ENCODE measurements around the gene WDFY1.

The WDFY1 gene

GRCh38 chr2:223853425-223853837 is 91.7 kb downstream of the WDFY1 start:
- no peak for DNase-seq

DNA sequence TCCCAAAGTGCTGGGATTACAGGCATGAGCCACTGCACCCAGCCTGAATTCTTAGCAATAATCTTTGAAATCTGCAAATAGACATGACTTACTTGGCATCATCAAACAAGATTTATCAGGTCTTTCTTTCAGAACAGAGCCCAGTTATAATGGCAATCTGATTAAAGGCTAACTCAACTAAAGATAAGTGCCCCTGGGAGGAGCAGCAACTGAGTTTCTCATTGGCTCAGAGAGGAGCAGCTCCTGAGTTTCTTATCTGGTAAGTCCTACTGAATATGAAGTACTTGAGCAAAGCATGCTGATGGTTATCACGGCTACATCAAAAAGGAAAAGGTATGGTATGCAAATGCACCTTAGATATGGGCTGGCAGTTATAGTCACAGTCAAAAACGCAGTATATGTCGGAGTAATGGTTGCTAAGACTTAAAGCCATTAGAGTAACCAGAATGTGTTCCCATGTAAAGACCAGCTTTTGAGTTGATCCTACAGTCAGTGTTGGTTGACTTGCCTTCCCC is 92.8 kb downstream of the WDFY1 start:
- no peak for DNase-seq

DNA sequence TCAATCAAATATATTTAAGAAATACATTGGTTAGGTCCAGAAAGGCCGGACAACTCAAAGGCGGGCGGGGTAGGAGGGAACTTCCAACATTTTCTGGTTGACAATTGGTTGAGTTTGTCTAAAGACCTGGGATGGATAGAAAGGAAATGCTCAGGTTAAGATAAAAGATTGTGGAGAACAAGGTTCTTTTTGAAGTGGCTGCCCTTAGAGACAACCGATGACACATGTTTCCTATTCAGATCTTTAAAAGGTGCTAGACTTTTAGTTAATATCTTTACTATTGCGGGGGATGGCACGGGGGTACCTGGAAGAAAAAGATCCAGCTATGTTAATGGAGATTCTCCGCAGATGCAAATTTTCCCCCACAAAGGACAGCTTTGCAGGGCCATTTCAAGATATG is 97.7 kb downstream of the WDFY1 start:
- no peak for DNase-seq

DNA sequence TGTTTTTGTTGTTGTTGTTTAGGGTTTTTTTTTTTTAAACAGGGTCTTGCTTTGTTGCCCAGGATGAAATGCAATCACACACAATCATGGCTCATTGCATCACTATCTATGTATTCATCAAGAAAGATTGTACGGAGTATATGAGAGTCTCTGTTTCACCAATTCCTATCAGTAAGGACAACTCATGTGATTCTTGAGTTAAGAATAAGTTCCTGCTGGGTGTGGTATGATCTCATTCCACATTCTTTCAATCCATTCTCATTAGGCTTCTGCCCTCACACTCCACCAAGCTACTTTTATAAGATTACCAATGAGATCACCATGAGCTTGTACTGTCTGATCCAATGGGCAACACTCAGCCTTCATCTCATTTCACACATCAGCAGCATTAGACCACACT is 98.6 kb downstream of the WDFY1 start:
- peak; percentile 86 for DNase-seq

DNA sequence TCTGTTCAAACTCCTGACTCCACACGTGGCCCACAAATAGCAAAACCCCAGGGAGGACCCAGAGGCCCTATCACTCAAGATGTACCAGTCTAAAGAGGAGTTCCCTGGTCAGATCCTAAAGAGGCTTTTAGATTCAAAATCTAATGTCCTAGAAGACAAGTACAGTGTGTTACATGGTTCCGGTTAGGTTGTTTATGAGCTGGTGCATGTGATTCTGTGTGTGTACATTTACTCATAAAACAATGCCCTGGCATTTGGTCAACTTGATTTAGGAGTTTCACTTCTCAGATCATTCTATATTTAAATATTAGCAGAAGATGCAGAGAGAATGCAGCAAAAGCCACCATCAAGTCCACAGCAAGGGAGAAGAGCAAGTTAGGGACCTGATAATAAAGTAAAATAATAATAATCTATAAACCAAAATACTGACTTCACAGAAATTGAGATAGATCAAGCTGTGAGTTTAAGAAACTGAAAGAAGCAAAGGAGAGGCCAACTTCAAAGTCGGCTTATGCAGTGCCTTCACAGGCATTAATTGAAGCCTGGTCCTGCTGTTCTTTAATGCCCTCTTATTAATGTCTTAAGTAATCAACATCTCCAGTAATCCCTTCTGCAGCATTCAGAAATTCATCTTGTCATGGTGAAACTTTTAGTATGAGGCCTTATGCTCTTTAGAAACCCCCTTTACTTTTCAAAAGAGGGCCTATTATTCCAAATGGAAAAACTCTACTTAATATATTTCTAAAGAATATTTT is 103.5 kb downstream of the WDFY1 start:
- no peak for DNase-seq

- DNase-seq = peak; percentile 47
Observed at GRCh38 chr2:223837287-223838061, 107.7 kb downstream of the WDFY1 start, which contains the start of gene AP1S3. Gene AP1S3, minus strand, starts transcription at chr2:223837582. Its CDS starts 132 bp downstream, at chr2:223837450.

DNA sequence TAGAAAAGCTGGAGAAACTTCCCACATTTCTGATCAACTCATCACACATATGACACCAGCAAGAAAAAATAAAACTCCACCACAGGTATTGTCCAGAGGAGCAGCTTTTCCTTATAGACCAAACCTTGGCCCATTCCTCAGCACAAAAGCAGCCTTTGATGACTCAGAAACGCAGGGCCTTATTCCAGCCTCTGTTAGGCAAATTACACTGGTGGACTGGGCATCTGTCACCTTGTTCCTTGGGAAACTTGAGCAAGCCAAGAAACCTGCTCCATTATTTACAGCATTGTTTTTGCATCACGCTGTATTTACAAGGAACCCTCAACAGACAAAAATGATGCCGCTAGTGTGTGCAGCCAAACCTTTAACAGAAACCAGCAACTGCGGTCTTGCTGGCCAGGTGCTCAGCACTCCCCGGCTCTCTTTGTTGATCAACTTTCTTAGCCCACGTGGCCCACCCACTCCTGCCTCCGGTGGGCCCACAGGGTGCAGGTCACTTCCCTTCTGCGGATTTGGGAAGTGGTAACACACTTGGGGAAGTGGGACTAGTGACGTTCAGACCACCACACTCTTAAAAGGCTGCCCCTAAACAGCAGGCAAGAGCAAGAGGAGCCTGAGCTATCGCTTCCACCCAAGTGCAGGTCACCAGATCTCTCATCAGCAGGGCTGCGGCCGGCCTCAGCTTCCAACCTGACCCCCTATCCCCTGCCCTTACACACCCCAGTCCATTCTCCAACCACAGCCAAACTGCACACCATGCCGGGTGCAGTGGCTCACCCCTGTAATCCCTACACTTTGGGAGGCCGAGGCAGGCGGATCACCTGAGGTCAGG is 109.2 kb downstream of the WDFY1 start:
- no peak for DNase-seq

DNA sequence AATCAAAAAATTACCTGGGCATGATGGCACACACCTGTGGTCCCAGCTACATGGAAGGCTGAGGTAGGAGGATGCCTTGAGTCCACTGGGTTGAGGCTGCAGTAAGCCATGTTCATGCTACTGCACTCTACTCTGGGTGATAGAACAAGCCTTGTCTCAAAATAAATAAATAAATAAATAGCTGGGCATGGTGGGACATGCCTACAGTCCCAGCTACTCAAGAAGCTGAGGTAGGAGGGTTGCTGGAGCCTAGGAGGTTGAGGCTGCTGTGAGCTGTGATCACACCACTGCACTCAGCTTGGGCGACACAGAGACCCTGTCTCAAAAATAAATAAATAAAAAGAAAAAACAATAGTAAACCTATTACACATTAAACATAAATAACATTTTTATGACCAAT is 110.7 kb downstream of the WDFY1 start:
- DNase-seq = no peak

DNA sequence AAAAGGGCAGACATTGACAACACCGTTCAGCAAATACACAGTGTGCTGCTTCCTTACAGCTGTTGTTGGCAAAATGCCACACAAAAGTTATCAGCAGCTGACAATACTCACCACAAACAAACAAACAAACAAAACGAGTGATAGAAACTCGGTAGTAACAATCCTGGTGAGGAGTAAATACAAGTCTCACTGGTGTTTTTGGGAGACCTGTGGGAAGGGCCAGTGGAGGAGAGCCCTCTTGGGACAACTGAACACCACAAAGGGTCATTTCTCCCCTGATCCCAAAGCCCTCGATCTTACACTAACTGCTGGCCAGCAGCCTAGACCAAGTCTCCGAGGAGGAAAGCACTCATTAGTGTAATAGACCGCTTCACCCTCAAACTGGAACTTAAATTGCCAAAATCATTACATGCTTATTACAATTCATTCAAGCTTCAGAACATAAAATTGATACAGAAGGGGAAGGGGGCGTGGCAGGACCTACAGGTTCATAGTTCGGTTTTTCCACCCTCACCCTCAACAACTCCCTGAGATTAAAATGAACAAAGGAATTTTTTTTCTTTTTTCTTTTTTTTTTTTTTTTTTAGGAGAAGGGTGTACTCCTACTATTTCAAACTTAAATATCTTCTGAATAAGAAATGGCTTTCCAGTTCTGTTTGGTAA is 112.8 kb downstream of the WDFY1 start:
- no peak for DNase-seq

DNA sequence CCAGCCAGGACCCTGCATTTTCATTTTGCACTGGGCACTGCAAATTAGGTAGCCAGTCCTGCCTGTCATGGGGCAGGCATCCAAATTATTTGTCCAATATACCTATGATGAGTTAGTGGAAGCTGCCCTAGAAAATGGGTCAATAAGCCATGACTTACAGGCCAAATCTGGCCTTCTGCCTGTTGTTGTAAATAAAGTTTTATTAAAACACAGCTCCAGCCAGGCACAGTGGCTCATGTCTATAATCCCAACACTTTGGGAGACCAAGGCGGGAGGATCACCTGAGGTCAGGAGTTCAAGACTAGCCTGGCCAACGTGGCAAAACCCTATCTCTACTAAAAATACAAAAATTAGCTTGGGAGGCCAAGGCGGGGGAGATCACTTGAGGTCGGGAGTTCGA is 116.0 kb downstream of the WDFY1 start:
- no peak for DNase-seq

- no peak for DNase-seq
Observed at GRCh38 chr2:223828314-223828713, 116.8 kb downstream of the WDFY1 start.

DNA sequence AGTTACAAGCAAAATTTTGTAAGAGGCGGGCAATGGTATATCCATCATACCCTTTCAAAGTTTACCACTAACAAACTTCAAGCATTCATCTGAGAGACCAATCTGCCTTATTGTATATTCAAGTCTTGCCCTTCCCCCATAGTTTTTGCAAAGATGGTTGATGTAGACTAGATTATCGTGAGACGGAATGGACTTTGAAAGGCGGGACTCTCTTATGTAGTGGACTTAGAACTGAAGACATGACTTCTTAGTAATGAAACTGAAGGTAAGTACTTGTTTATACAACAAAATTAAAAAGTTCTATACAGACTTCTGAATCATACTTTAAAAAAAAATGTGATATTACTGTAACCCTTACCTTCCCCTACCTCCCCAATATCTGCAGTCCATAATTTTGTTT is 118.1 kb downstream of the WDFY1 start:
- no peak for DNase-seq

Data from HCEC 1CT (cell line).